Liver (tissue), 9 donors: ENCODE measurements around the gene SMIM35. TPM values are rescaled to one million over a fixed set of nuclear protein-coding genes. Genes with fewer than 3 reads are reported as not detected.

ENCODE experiments used
- DNase-seq: peaks from one replicate; pipeline ENCODE4 v3.0.0-alpha.2; 2017; ENCODE audit warnings: low spot score
- H3K27ac ChIP-seq, 2 donors: one replicate each; pipeline ENCODE4 v1.7.0; 2013; ENCODE audit warnings: inconsistent platforms in 2 of 2, low read length in 2 of 2, control low read depth in 1 of 2, low read depth in 1 of 2, mild to moderate bottlenecking in 1 of 2
- H3K27me3 ChIP-seq, 4 donors: one replicate each; pipeline versions ENCODE4 v1.6.1 to v1.7.0; 2013; ENCODE audit warnings: low read length in 3 of 4, inconsistent platforms in 1 of 4, mild to moderate bottlenecking in 1 of 4, moderate library complexity in 1 of 4; ENCODE audit not compliant: control insufficient read depth in 4 of 4, insufficient read depth in 4 of 4
- H3K36me3 ChIP-seq, 4 donors: one replicate each; pipeline versions ENCODE4 v1.6.1 to v1.7.0; 2013; ENCODE audit warnings: low read length in 3 of 4, mild to moderate bottlenecking in 3 of 4, low read depth in 1 of 4, moderate library complexity in 1 of 4; ENCODE audit not compliant: control insufficient read depth in 4 of 4, insufficient read depth in 3 of 4
- H3K4me1 ChIP-seq, 4 donors: one replicate each; pipeline versions ENCODE4 v1.6.1 to v1.7.0; 2013; ENCODE audit warnings: low read length in 3 of 4, mild to moderate bottlenecking in 3 of 4, moderate library complexity in 1 of 4; ENCODE audit not compliant: control insufficient read depth in 4 of 4, insufficient read depth in 4 of 4
- H3K4me3 ChIP-seq, 3 donors: one replicate each; pipeline versions ENCODE4 v1.6.1 to v1.7.0; 2013; ENCODE audit warnings: low read length in 3 of 3, control low read depth in 1 of 3, low read depth in 1 of 3, mild to moderate bottlenecking in 1 of 3
- H3K9ac ChIP-seq, 2 donors: one replicate each; pipeline ENCODE4 v1.7.0; 2013; ENCODE audit warnings: low read length in 2 of 2, mild to moderate bottlenecking in 2 of 2, moderate library complexity in 2 of 2, control low read depth in 1 of 2, low read depth in 1 of 2
- H3K9me3 ChIP-seq, 4 donors: one replicate each; pipeline versions ENCODE4 v1.6.1 to v1.7.0; 2013; ENCODE audit warnings: low read length in 3 of 4; ENCODE audit not compliant: control insufficient read depth in 4 of 4
- ATF3 ChIP-seq: IDR thresholded peaks from 2 replicates; pipeline ENCODE4 v1.6.1; 2016; ENCODE audit warnings: antibody characterized with exemption
- CTCF ChIP-seq: fragments of 150-350 bp; IDR thresholded peaks from 2 replicates; pipeline ENCODE4 v1.5.1; 2017; ENCODE audit warnings: improper control_type of control experiment, low read depth, low read length; ENCODE audit not compliant: missing input control
- EGR1 ChIP-seq, 2 donors: IDR thresholded peaks; 2 replicates each; pipeline ENCODE4 v1.6.1; 2016 to 2018; ENCODE audit warnings: antibody characterized with exemption in 2 of 2, low read depth in 2 of 2
- FOXA1 ChIP-seq: IDR thresholded peaks from 2 replicates; pipeline ENCODE4 v1.6.1; 2016; ENCODE audit warnings: antibody characterized with exemption
- FOXA2 ChIP-seq: IDR thresholded peaks from 2 replicates; pipeline ENCODE4 v1.6.1; 2016; ENCODE audit warnings: antibody characterized with exemption
- GABPA ChIP-seq, 2 donors: IDR thresholded peaks in 1 of 2; conservative IDR thresholded peaks in 1 of 2; 2 replicates each; pipeline ENCODE4 v1.6.1; 2016; ENCODE audit warnings: antibody characterized with exemption in 2 of 2, mild to moderate bottlenecking in 1 of 2, moderate library complexity in 1 of 2
- HNF4A ChIP-seq, 2 donors: conservative IDR thresholded peaks; 2 replicates each; pipeline ENCODE4 v1.6.1; 2016; ENCODE audit warnings: antibody characterized with exemption in 2 of 2, mild to moderate bottlenecking in 2 of 2
- HNF4G ChIP-seq: IDR thresholded peaks from 2 replicates; pipeline ENCODE4 v1.6.1; 2016; ENCODE audit warnings: antibody characterized with exemption
- MAX ChIP-seq: IDR thresholded peaks from 2 replicates; pipeline ENCODE4 v1.6.1; 2016; ENCODE audit warnings: antibody characterized with exemption
- NR2F2 ChIP-seq: IDR thresholded peaks from 2 replicates; pipeline ENCODE4 v1.6.1; 2016; ENCODE audit warnings: antibody characterized with exemption
- RAD21 ChIP-seq, 2 donors: IDR thresholded peaks; 2 replicates each; pipeline ENCODE4 v1.6.1; 2016; ENCODE audit warnings: antibody characterized with exemption in 2 of 2, mild to moderate bottlenecking in 2 of 2
- RXRA ChIP-seq, 2 donors: IDR thresholded peaks; 2 replicates each; pipeline ENCODE4 v1.6.1; 2017 to 2018; ENCODE audit warnings: antibody characterized with exemption in 2 of 2, mild to moderate bottlenecking in 1 of 2
- SP1 ChIP-seq: IDR thresholded peaks from 2 replicates; pipeline ENCODE4 v1.6.1; 2018; ENCODE audit warnings: antibody characterized with exemption, mild to moderate bottlenecking
- TAF1 ChIP-seq: conservative IDR thresholded peaks from 2 replicates; pipeline ENCODE4 v1.6.1; 2016; ENCODE audit warnings: antibody characterized with exemption, mild to moderate bottlenecking
- YY1 ChIP-seq: IDR thresholded peaks from 2 replicates; pipeline ENCODE4 v1.6.1; 2016; ENCODE audit warnings: antibody characterized with exemption, mild to moderate bottlenecking
- ZBTB33 ChIP-seq: IDR thresholded peaks from 2 replicates; pipeline ENCODE4 v1.6.1; 2016; ENCODE audit warnings: antibody characterized with exemption
- WGBS: extraction: QIAGEN DNeasy Blood & Tissue Kit; methylation state at CpG from one replicate; pipeline ENCODE4 v1.1.7; 2013; 5-methylcytosine and 5-hydroxymethylcytosine counted together
- polyA plus RNA-seq, 2 donors: library from polyadenylated mRNA; stranded (reverse) in 1 of 2; unstranded in 1 of 2; fragments of 200-250 nt in 1 of 2; fragments of >200 nt in 1 of 2; fragmentation: Nextera tagmentation in 1 of 2; extraction: Ambion mirVana in 1 of 2; gene quantifications; one replicate each; pipeline versions ENCODE4 v1.2.1 to v1.2.3, GENCODE V29; 2013 to 2015
- total RNA-seq, 2 donors: library from RNA; depleted of rRNA; stranded (reverse); fragments of >200 nt; gene quantifications; one replicate each; pipeline ENCODE4 v1.2.3, GENCODE V29; 2014
- donor health status: healthy.
- donor health status: healthy.
- donor health status: healthy.
- donor health status: healthy.
- donor health status: healthy.

Gene SMIM35
- total and polyA plus RNA-seq, 4 donors = 0.07 TPM; not detected in 3

GRCh38 chr11:117960406-117960805, 126.4 kb downstream of the SMIM35 start:
- Histone ChIP-seq H3K9me3 (peaks cover 0 to 8% (median 0%) of the 10 kb centered on the region in 4 donors), H3K4me3 (no peak overlapping the region), H3K27me3 (no peaks in the 10 kb centered on the region), H3K27ac (no peak overlapping the region), H3K9ac (no peak overlapping the region), H3K36me3 (no peaks in the 10 kb centered on the region), H3K4me1 (no peaks in the 10 kb centered on the region)
- WGBS = 73% methylated on average over 1 of the region's 1 CpG
- no peak for DNase-seq
- TF ChIP-seq ZBTB33 (no peak), MAX (no peak), TAF1 (no peak), NR2F2 (no peak), GABPA (IDR thresholded peaks at IDR 0.05 in 1 of 2, conservative IDR thresholded peaks at IDR 0.05 in 1 of 2) (no peak), HNF4A (conservative IDR thresholded peaks at IDR 0.05) (no peak), SP1 (no peak), ATF3 (no peak), YY1 (no peak), EGR1 (IDR thresholded peaks at IDR 0.05; ENCODE audit: low read depth in 2 of 2) (no peak), FOXA1 (no peak), RXRA (IDR thresholded peaks at IDR 0.05) (no peak)

- Histone ChIP-seq H3K9ac (peak overlapping the region in 1 of 2 donors; percentile 21), H3K9me3 (peaks cover 0 to 8% (median 0%) of the 10 kb centered on the region in 4 donors), H3K4me1 (no peaks in the 10 kb centered on the region), H3K27me3 (no peaks in the 10 kb centered on the region), H3K36me3 (no peaks in the 10 kb centered on the region), H3K27ac (no peak overlapping the region), H3K4me3 (no peak overlapping the region)
- no peak for DNase-seq
- WGBS = 53% methylated on average over 1 of the region's 1 CpG
- peak; percentile 19 for TF ChIP-seq YY1
- TF ChIP-seq CTCF = no peak
Observed at GRCh38 chr11:117959438-117960149, 127.2 kb downstream of the SMIM35 start.

GRCh38 chr11:117958949-117959348, 127.8 kb downstream of the SMIM35 start:
- H3K9me3 ChIP-seq = peaks cover 0 to 8% (median 0%) of the 10 kb centered on the region in 4 donors
- no peaks in the 10 kb centered on the region for H3K27me3 ChIP-seq
- WGBS = 91% methylated on average over 1 of the region's 1 CpG
- no peak overlapping the region for H3K27ac ChIP-seq
- H3K9ac ChIP-seq = no peak overlapping the region
- no peaks in the 10 kb centered on the region for H3K36me3 ChIP-seq
- no peaks in the 10 kb centered on the region for H3K4me1 ChIP-seq
- no peak overlapping the region for H3K4me3 ChIP-seq
- DNase-seq = no peak
- TF ChIP-seq FOXA2 (no peak), HNF4G (no peak), FOXA1 (no peak), ATF3 (no peak), RAD21 (IDR thresholded peaks at IDR 0.05) (no peak), YY1 (no peak), NR2F2 (no peak), RXRA (IDR thresholded peaks at IDR 0.05) (no peak), MAX (no peak), GABPA (IDR thresholded peaks at IDR 0.05 in 1 of 2, conservative IDR thresholded peaks at IDR 0.05 in 1 of 2) (no peak), HNF4A (conservative IDR thresholded peaks at IDR 0.05) (no peak), ZBTB33 (no peak), EGR1 (IDR thresholded peaks at IDR 0.05; ENCODE audit: low read depth in 2 of 2) (no peak)
